NCI-H524 (cell line): ENCODE measurements around the gene HDLBP.

Experiments used
- DNase-seq, 2 experiments: peaks; one replicate each; lab custom pipeline; 2025; lab: John Stamatoyannopoulos, UW

HDLBP gene

DNA sequence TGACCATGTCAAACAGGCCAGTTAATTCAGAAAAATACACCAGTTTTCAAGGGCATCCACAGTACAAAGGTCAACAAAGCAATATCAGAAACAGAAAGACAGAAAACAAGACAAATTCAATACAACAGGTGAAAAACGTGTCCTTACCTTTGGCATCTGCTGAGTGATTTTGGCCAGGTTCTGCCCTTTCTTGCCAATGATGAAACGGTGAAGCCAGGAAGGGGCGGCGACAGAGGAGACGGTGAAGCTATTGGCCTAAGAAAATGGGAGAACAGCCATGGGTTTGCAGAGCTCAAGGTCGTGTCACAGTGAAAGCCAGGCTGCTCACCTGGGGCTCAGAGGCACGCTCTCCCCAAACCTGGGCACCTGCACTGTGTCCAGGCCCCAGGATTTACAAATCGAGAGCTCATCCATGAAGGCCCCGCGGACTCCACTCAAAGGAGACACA, 60.5 kb downstream of the HDLBP start:
- no peak for DNase-seq

DNA sequence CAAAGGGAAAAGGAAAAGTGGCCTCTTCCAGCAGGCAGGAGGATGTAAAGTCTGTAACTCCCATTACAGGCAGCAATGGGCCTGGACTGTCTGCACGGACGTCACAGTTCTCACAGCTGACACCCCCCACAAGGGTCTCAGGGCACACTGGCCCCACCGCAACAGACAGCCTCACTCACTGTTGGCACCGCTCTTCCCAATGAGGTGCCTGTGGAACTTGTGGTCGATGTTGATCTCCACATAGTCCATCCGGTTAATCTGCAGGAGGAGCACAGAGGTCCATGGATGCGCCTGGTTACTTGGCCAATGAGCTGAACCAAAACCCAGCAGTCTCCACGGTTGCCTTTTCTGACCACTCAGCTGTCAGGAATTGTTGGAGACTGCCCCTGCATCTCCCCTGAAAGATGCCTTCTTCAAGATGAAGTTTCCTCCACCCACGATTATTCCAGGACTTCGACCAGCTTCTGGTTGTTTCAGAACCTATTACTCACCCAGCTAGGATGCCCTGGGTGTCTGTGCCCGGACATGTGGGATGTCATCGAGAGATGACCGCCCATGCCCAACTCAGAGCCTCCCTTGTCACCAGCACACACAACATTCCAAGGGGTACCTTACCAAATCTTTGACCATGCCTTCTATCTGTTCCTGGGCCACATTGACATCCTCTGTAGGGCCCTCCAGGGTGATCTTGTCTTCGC, 62.5 kb downstream of the HDLBP start:
- DNase-seq: no peak

DNA sequence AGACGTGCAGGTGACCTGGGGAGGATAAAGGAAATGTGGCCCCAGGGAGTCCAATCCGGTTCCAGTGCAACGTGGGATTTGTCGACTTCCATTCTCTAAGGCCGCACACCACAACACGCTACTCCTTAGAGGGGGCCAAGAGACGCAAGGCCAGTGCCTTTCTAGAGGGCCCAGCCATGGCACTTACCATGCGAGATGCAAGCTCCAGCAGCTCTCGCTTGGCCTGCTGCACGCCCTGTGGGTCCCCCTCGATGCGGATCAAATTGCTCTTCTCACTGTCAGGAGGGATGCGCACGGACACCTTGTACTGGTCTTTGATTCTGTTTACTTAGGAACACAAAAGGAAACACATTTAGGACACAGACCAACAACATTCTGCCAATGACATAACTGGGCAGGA, 65.8 kb downstream of the HDLBP start:
- DNase-seq: no peak

DNA sequence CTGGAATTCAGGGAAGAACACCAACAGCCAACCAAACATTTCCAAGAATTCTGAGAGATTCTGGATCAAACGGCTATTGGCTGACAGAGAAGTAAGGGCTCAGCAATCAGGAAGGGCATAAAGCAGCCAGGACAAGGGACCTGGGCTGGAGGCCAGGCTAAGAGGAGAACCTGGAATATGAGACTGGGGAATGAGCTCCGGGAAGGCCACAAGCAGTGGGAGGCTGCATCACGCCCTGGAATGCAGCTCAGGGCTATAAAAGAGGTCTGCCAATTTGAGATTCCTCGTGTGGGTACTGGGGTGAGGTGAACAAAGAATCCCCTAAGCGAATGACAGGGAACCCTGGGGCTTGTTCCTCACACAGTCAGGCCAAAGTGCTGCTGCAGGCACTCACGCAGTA, 66.6 kb downstream of the HDLBP start:
- DNase-seq: no peak

DNA sequence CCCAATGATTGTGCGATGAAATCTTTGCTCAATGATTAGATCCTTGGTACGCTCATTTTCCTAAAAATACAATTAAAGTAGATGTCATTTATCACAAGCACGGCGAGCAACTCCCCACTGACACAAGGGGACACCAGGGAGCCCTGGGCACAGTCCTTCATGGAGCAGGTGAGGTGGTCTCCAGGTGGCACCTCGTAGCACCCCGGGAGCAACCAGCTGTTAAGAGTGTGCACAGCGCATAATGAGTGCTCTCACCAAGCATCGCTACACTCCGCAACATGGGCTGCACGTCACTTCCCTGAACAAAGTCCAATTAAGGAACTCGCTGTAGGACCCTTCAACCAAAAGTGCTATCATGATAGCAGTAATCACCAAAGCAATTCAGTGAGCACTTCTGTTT, 67.2 kb downstream of the HDLBP start:
- DNase-seq: peak in 1 of 2 experiments; percentile 11

DNA sequence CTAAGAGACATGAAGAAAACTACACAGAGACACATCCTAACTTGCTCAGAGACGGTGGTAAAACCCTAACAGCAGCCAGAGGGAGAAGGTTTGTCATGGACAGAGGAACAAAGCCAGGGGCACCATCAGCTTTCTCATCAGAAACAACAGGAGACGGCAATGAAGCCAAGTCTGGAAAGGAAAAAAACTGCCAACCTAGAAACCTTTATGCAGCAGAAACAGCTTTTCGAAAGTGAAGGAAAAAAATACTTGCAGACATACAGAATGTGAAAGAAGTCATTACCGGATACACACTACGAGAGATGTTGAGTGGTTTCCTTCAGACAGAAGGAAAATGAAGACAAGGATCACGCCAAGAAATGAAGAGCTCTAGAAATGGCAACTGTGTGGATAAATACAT, 71.1 kb downstream of the HDLBP start:
- no peak for DNase-seq

DNA sequence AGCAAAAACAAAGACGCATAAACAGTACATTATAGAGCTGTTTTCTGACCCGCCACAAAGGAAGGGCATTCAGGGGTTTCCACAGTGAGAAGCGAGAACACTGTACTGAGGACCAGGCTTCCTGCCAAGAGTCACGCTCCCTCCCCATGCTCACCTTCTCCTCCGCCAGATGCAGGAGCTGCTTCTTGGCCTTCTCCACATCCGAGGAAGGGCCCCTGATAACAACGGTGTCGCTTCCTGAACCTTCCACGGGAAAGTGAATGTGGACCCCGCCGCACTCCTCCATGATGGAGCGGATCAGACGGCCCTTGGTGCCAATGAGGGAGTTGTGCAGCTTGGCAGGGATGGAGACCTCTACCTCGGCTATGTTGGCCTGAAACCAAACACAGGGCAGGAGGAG, 73.2 kb downstream of the HDLBP start:
- no peak for DNase-seq

DNA sequence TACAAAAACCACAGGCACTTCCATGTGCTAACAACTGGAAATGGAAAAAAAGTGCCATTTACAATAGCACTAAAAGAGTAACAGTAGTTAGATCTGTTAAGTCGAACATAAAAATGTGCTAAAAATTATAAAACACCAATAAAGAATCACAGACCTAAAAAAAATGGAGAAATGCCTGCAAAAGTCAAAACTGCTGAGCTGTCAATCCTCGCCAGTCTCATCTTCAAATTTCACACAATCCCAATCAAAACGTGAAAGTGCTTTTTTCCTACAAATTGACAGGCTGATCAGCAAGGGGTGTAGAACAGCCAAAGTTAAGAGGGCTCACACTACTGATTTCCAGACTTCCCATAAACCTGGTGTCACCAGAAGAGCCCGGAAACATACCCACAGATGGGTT, 73.8 kb downstream of the HDLBP start:
- no peak for DNase-seq

DNA sequence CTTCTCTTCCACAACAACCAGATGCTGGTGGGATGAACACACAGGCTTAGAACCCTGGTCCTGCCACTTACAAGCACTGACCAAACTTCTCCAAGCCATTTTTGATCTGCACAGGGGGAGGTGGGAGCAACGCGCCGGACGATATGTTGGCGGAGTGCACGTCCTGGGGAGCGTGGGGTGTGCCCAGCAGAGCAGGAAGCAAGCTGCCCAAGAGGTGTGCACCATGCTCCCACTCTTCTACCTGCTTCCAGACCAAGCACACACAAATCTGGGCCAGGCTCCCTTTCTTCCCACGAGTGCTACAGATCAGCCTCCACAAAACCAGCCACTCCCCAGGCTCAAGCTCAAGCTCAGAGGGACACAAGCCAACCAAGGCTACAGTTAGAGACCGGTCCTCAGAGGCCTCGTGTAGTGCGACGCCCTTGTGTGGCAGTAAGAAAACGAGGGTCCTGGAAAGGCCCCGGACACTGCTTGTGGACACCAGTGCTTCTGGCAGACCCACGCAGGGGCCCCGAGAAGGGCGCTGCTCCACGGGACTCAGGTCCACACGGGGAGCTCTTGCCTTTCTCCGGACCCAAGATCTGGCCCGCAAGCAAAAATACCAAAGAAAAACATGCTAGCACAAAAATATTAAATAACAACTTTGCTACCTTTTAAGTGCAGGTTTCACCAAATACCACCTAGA, 75.0 kb downstream of the HDLBP start:
- no peak for DNase-seq

DNA sequence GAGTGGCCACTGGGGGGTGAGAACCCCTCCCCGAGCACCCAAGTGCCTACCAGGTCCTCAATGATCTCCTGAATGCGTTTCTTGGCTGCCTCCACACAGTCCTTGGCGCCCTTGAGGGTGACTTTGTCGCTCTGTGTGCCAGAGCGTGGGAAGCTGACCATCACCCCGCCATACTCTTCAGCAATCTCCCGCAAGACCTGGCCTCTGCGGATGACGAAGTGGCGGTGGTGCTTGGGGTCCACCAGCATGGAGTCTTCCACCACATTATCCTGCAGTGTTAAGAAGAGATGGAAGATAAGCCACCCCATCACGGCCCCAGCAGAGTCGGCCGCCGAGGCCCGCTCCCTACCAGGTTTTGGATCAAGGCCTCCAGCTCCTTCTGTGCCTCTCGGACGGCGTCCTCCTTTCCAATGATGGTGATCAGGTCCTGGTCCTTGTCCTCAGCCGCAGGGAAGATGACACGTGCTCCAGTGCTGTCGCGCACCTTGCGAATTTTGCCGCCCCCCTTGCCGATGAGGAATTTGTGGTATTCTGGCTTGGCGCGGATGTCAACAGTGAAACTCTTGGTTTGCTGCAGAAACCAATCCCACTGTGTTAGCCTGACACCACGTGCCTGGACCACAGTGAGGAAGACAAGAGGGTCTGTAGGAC, 75.8 kb downstream of the HDLBP start:
- no peak for DNase-seq

DNA sequence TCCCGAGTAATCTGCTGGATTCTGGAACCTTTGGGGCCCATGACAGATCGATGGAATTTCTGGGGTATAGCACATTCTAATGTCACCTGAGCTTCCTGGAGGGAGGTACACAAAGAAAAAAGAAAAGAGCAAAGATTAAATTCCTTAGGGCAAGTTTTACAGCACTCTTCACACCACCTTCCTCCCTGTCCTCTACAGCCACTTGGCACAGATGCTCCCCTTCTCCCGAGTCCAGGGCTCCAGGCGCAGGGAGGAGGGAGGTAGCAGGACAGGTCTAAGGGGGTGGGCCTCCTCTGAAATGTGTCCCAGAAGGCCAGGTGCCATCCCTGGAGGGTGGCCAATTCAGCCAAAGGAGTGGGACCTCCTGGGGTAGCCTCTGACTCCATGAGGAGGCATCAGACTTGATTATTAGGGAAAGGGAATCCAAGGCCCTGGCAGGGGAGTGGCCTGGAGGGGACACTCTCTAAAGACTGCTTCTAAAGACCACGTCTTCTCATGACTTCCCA, 76.7 kb downstream of the HDLBP start:
- DNase-seq: no peak

DNA sequence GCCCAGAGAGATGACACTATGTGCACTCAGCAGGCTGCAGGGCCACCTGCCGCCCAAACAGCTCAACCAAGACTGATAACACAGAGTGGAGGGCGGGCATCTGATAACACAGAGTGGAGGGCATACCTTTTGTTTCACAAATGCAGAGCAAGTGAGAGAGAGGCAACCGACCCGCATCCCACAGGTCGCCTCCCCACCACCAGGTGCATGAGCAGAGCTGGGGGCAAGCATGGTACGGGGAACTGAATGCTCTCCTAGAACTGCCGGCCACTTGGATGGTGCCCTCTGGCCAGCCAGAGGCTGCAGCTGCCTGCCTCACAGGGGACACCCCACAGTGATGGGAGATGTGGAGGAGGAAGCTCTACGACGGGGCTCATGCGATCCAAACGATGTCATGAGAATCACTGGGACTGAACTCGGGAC, 77.5 kb downstream of the HDLBP start:
- DNase-seq: no peak

DNA sequence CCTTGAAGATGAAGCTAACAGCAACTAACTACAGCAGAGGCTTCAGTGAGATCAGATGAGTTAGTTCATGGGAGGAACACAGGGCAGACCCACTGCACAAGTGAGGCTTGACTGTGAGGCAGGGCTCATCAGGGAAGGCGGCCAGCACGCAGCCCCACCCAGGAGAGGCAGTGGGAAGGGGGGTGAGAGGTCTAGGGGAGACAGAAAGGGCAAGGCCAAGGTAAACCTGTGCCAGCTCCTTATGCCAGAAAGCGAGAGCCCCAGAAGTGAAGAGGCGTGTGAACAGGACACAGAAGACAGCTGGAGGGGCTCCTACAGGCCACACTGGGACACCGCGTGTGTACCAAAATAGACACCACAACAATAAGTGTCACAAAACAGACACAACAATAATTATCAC, 78.4 kb downstream of the HDLBP start:
- DNase-seq: no peak

DNA sequence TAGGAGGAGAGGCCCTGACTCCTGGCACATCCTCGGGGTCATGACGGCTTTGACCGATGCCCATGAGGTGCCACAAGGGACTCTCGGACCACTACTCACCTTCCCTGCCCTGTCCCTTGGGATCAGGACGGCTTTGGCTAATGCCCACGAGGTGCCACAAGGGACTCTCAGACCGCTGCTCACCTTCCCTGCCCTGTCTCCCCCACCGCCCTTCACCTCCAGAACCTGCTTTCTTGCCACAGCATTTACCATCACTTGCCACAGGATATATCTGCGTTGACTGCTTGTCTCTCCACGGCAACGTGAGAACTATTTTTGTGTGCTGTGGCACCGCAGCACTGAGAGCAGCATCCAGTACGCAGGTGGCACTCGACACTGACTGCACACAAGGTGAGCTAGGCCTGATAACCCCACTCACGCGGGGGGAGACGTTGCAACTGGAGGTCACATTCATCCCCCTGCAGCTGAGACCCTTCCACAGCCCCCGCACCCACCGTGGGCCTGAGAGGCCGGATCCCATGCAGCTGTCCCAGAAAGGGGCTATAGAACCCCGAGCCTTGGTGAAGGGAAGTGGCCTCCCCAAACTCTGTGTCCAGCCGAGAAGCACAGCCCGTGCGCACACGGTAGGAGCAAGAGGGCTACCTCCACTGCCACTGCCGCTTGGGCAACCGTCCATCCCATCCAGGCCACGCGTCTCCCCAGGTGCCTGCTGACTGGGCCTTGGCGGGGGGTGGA, 79.4 kb downstream of the HDLBP start:
- no peak for DNase-seq

DNA sequence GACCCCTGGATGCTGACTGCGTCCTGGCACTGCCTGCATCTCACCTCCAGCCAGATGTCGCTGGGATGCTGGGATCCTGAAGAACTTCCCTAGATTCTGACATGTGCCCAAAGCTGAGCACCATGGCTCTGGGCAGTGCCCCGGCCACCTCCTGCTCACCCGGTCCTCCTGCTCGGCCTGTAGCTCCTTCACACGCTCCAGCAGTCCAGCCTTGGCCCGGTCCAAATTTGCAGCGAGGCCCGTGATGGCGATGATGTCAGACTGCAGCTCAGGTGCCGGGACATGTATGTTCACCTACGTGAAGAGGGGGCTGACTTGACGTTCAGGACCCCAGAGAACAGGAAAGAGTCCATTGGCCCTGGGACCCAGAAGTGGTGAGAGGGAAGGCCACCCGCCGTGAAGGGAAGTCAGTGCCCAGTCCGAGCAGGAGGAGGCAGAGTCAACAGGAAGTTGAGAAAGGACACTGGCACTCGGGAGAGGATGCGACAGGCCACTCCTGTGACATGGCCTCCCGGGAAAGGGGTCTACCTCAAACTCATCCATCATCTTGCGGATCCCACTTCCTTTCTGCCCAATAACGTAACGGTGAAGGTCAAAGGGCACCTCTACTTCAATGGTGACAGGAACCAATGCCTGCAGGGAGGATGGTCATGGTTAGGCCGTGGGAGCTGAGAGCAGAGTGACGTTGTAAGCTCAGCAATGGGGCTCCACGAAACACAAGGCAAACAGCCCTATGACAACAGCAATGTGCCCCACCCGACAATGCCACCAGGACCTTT, 80.3 kb downstream of the HDLBP start:
- DNase-seq: no peak

DNA sequence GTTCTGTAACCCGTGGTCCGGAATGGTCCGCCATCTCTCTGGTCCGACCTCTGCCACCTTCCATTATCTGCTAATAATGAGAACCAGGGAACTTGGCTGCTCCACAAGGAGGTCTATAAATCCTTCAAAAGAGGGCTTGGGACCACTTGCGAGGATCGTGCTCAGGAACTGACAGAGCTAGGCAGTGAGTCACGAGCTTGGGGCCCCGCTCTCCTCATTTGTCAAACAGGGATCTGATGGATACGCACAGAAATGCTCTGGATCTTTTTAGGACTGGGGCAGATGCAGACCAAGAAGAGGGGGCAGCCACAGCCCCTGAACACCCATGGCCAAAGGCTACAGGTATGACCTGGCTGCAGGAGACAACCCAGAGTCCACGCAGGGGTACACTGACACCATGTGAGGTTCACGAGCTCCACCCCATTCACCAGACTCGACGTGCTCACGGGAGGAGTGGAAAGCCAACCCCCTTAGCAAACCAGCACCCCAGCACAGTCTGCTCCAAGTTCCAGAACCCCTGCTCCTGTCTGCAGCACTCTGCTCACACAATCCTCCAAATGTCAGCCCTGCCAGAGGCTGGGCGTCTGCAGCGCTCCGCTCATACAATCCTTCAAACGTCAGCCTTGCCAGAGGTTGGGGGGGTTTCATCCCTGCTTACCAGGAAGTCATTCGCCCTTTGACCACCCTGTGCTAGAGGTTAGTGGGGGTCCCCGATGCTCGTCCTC, 81.2 kb downstream of the HDLBP start:
- no peak for DNase-seq

DNA sequence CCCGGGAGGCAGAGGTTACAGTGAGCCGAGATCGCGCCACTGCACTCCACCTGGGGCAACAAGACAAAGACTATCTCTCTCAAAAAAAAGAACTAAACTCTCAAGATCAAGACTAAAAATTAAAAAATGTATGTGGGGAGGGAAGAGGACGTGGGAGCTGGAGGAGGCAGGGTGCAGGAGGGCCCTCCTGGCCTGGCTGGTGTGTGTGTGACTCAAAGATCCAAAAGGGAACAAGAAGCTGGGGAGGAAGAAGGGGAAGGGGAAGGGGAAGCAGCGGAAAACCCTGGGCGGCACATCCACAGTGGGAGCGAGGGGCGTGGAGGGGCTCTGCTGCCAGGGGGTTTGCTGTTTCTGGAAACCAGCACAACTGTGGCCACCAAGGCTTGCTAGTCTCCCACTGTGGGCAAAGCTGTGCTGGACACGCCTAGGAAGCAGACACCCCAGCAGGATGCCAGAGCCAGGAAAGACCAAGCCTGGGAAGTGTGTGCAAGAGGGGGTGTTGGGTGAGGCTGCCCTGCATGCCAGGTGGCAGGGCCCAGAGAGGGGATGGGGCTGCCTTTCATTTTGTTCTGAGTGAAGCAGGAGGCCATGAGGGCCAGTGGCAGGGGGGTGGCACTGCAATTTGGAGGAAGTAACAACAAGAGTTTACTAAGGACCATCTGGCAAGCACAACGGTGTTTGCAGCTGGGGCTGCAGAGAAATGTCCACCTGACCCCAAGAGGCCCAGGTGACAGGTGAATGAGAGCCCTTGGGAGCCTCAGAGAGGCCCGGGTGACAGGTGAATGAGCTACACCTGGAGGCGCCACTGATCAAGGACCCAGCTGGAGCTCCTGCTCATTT, 82.5 kb downstream of the HDLBP start:
- DNase-seq: no peak

DNA sequence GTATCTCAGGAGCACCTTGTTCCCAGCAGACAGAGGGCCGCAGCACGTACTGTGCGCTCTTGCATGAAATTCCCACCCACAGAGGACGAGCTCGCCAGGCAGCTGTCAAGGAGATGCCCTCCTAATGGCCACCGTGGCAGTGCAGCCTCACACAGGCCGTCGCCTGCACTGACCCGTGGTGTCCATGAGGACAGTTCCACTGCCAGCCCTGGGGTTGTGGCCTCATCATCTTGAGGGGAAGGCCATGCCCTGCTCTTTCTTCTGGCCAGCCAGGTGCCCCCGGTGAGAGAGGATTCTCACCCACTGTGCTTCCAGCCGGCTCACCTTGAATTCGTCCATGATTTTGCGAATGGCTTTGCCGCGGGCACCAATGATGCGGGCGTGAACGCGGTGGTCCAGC, 85.0 kb downstream of the HDLBP start:
- no peak for DNase-seq

DNA sequence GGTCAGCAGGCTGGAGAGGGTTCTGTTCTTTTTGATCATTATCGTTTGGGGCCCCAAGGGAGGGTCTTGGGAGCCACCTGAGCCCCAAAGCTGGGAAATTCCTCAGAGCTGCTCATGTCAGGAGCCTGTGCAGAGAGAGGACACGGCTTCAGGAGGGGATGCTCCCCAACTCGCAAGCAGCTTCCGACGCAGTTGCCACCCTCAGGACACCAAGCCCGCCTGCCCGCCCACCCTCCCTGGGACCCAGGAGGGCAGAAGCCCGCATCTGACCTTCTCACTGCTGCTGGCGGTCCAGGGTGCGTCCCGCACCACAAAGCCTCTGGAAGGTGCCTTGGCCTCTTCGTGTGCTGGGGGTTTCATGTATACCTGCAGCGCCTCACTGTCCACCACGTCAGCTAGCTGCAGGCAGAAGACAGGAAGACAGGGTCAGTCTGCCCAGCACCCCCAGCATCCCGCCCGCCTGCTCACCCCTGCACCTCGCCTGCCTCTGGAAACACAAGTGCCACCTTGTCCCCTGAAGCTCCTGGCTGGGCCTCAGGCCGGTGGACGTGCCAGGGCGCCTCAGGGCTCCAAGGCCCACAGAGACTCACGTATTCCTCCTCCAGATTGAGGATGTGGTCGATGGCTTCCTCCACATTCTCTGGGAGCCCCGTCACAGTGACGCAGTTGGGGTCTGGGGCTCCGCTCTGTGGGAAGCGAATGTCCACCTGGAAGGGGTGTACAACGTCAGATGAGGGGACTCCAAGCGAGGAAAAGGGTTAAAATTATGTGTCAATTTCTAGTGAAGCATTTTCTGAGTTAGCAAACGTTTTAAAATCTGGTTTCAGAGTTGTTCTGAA, 85.7 kb downstream of the HDLBP start:
- DNase-seq: no peak
